ENCODE measurements around the gene JAZF1. TPM values are rescaled to one million over a fixed set of nuclear protein-coding genes. Genes with fewer than 3 reads are reported as not detected.

JAZF1 gene
- total RNA-seq, 1 donor from 2014 or later = 3.1 TPM

GRCh38 chr7:28064437-28064836 is 116.2 kb downstream of the JAZF1 start:
- no peaks in the 10 kb centered on the region for H3K36me3 Mint-ChIP-seq (ENCODE audit: low read depth)
- no peak overlapping the region for H3K4me3 Mint-ChIP-seq
- no peak for TF ChIP-seq CTCF (conservative IDR thresholded peaks at IDR 0.05)
- H3K9me3 Mint-ChIP-seq = no peaks in the 10 kb centered on the region
- H3K27ac Mint-ChIP-seq (ENCODE audit: unreplicated experiment) = no peak overlapping the region
- DNase-seq (ENCODE audit: low read depth, low spot score) = no peak
- H3K27me3 Mint-ChIP-seq (ENCODE audit: low read depth) = peaks cover 5% of the 10 kb centered on the region
- H3K4me1 Mint-ChIP-seq = peaks cover 14% of the 10 kb centered on the region

DNA sequence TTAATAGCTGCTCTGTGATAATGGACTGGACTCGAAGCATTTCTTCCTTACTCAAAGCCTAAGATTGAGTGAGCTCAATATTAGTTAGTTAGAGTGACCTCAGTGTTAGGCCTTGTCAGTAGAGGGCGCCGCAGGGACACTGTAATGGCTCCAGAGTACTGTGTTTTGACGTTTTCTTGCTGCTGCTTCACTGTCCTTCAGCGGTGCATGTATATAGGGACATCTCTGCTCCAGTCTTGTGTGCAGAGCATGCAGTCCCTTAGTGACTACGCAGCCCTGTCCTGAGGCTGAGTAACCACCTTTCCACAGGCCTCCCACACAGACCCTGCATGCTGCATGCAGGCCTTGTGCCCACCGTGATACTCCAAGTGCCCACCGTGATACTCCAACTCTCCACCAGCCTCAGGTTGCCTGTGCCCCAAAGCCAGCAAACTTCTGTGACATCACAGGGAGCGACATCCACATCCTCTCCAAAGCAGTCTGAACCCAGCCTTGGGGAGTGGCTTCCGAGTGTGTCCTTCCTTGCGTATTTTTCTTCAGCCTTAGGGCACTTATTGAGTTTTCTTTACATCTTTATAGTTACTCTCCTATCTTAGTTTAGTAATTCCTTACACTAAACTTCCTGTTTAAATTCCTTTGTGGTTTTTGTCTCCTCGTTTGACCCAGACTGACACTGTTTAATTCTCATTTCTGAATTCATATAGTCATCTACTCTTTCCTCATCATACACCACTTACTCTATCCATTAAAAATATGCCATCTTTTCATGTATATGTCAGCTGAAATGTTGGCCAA is 118.2 kb downstream of the JAZF1 start:
- Mint-ChIP-seq H3K4me1 (peaks cover 9% of the 10 kb centered on the region), H3K27ac (ENCODE audit: unreplicated experiment) (no peak overlapping the region), H3K36me3 (ENCODE audit: low read depth) (no peaks in the 10 kb centered on the region), H3K27me3 (ENCODE audit: low read depth) (peaks cover 7% of the 10 kb centered on the region), H3K4me3 (no peak overlapping the region), H3K9me3 (no peaks in the 10 kb centered on the region)
- TF ChIP-seq CTCF (conservative IDR thresholded peaks at IDR 0.05) = peak; percentile 72
- peak; percentile 61 for DNase-seq (ENCODE audit: low read depth, low spot score)

- TF ChIP-seq CTCF (conservative IDR thresholded peaks at IDR 0.05) = no peak
- peaks cover 9% of the 10 kb centered on the region for H3K4me1 Mint-ChIP-seq
These were observed 118.8 kb downstream of the JAZF1 start for GRCh38 chr7:28061824-28062196.

GRCh38 chr7:28060371-28060950 is 120.1 kb downstream of the JAZF1 start:
- TF ChIP-seq CTCF (conservative IDR thresholded peaks at IDR 0.05) = no peak
- Mint-ChIP-seq H3K9me3 (no peaks in the 10 kb centered on the region), H3K4me3 (no peak overlapping the region), H3K27ac (ENCODE audit: unreplicated experiment) (no peak overlapping the region), H3K4me1 (peaks cover 9% of the 10 kb centered on the region), H3K27me3 (ENCODE audit: low read depth) (peaks cover 7% of the 10 kb centered on the region), H3K36me3 (ENCODE audit: low read depth) (no peaks in the 10 kb centered on the region)
- no peak for DNase-seq (ENCODE audit: low read depth, low spot score)

More at GRCh38 chr7:28061824-28062196, 118.8 kb downstream of the JAZF1 start:
- DNase-seq (ENCODE audit: low read depth, low spot score) = no peak
- Mint-ChIP-seq H3K36me3 (ENCODE audit: low read depth) (no peaks in the 10 kb centered on the region), H3K27ac (ENCODE audit: unreplicated experiment) (no peak overlapping the region), H3K4me3 (no peak overlapping the region), H3K27me3 (ENCODE audit: low read depth) (peaks cover 7% of the 10 kb centered on the region), H3K9me3 (no peaks in the 10 kb centered on the region)

DNA sequence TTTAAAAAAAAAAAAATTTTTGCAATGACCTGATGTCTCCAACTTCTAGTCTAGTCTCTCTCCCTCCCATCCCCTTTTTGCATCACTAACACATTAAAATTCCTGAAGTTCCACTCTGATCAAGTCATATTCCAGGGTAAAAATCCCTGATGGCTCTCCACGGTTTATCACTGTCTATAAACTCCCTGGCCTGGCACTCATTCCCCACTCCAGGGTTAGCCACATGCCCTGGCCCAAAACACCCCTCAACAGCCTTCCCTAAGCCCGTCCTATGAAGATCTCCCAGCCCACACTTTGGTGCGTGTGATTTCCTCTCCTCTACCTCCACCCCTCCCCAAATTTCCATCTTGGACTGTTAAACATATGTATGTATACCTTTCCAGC is 125.4 kb downstream of the JAZF1 start:
- H3K4me1 Mint-ChIP-seq = no peaks in the 10 kb centered on the region
- TF ChIP-seq CTCF (conservative IDR thresholded peaks at IDR 0.05) = no peak
- no peaks in the 10 kb centered on the region for H3K36me3 Mint-ChIP-seq (ENCODE audit: low read depth)
- H3K4me3 Mint-ChIP-seq = no peak overlapping the region
- H3K9me3 Mint-ChIP-seq = no peaks in the 10 kb centered on the region
- no peak overlapping the region for H3K27ac Mint-ChIP-seq (ENCODE audit: unreplicated experiment)
- no peak for DNase-seq (ENCODE audit: low read depth, low spot score)
- H3K27me3 Mint-ChIP-seq (ENCODE audit: low read depth) = peaks cover 4% of the 10 kb centered on the region
